GM18499 (cell line): Measurements from ENCODE around the gene LITAFD.

Experiments
- ATAC-seq: cut with Tn5 transposase; IDR thresholded peaks from one replicate; pipeline ENCODE4 v1.9.1; 2021; ENCODE audit warnings: moderate number of reproducible peaks; ENCODE audit not compliant: insufficient read depth, unreplicated experiment

The LITAFD gene

GRCh38 chr16:8855051-8855786 is 26.9 kb upstream of the LITAFD start:
- ATAC-seq, result no peak

- ATAC-seq, result no peak
Observed at GRCh38 chr16:8855972-8856371, 26.2 kb upstream of the LITAFD start.

DNA sequence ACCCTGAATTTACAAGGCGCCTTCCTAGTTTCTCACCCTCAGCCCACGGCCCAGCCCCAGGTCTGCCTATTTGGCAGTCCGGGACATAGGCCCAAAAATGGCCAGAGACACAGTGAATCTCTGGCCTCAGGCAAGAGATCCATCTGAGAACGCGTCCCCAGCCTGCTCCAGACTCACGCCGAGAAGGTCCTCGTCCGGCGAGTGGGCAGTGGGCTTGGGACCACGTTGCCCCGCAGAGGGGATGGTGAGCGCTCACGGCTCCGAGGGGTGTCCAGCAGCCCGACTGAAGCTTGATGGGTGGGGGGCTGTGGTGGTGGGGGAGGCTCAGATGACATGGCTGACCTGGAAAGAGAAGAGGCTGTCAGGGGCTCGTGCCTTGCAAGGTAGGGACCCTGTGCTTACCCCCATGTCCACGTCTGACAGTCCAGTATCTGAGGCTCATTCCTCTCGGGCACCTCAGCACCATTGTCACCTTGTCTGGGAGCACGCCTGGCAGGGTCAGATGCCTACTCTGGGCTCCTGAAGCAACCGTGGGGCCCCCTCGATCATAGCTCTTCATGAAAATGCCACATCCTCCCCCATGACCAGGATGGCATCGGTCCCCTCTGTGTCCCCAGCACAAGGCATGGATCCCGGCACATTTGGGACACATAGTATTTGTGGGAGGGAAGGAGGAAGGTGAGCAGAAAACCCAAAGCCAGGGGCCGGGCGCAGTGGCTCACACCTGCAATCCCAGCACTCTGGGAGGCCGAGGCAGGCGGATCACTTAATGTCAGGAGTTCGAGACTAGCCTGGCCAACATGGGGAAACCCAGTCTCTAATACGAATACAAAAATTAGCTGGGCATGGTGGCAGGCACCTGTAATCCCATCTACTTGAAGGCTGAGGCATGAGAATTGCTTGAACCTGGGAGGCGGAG is 22.9 kb upstream of the LITAFD start:
- ATAC-seq, result no peak

DNA sequence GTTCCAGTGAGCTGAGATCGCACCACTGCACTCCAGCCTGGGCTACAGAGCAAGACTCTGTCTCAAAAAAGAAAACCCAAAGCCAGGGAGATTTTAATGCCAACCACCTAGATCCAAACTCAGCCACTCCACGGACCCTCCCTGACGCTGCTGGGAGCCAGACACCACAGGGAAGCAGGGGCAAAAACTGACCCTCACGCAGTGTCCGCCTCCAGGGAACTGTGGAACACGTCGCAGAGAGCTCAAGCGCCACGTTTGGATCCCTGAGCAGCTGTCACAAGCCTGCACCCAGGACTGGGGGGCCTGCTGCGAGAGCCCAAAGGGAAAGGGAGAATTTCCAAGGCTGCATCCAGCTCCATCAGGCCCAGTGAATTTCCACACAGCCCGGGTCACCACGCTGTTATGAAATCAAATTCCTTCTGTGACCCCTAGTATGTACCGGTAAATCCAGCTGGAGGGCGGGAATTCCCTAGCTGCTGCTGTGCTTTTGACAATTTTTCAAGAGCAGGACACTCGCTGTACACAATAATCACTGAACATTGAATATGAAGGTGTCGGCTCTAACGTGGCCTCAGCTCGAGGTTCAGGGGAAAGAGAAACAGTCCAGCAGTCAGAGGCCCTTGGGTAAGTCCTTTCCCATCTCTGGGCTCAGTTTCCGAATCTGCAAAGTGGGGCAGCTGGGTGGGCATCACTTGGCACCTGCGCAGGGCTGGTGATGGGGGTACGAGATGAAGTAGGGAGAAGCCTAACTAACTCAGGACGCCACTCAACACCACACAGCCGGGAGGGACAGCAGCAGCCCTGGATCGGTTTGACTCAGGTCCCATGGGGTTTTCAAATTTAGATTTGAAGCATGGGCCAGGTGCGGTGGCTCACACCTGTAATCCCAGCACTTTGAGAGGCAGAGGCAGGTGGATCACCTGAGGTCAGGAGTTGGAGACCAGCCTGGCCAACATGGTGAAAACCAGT is 22.0 kb upstream of the LITAFD start:
- ATAC-seq, result no peak

- no peak for ATAC-seq
Observed at GRCh38 chr16:8861563-8862308, 20.4 kb upstream of the LITAFD start.

- no peak for ATAC-seq
Observed at GRCh38 chr16:8862309-8863130, 19.6 kb upstream of the LITAFD start.

- no peak for ATAC-seq
Observed at GRCh38 chr16:8863594-8864424, 18.3 kb upstream of the LITAFD start.

DNA sequence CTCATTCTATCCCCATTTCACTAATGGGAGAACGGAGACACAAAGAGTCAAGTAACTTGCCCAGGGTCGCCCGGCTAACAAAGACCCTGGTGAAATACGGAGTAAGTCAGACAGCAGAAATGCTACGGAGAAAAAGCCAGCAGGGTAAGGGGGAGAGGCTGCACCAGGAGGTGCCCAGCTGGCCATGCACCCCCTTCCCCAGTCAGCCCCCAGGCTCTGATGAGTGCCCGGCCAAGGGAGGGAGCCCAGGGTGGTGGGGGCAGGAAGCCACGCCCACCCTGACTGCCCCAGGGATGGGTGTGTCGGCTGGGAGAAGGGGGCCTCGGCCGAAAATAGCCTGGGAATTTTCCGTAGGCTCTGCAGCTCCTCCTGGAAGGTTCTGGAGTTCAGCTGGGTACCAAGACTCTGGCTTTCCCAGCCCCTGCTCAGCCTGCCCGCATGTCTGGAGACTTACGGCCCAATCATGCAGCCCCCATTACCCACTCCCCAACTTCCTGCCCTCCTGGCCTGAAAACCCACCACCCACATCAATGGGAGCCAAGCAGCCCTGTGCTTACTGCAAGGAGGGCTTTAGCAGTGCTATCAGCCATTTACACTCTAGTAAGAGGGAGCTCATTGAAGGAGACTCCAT is 17.6 kb upstream of the LITAFD start:
- ATAC-seq, result no peak

- no peak for ATAC-seq
Observed at GRCh38 chr16:8865145-8865882, 16.8 kb upstream of the LITAFD start.

- no peak for ATAC-seq
Observed at GRCh38 chr16:8866118-8866883, 15.8 kb upstream of the LITAFD start.

DNA sequence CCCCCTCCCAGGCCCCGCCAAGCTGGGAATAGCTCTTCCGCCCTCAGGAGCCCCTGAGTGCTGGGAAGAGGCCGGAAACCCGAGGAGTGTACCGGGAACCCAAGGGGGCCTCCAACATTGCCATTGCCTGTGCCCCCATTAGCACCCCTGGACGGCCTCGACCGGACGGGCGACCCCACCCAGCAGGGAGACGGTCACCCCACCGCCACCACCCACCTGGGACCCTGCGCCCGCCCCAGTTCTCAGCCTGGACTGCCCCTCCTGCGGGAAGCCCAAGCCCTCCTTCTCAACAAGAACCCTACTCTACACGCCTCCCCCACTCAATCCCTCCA is 15.3 kb upstream of the LITAFD start:
- no peak for ATAC-seq

- ATAC-seq, result no peak
Observed at GRCh38 chr16:8867216-8867931, 14.8 kb upstream of the LITAFD start.

DNA sequence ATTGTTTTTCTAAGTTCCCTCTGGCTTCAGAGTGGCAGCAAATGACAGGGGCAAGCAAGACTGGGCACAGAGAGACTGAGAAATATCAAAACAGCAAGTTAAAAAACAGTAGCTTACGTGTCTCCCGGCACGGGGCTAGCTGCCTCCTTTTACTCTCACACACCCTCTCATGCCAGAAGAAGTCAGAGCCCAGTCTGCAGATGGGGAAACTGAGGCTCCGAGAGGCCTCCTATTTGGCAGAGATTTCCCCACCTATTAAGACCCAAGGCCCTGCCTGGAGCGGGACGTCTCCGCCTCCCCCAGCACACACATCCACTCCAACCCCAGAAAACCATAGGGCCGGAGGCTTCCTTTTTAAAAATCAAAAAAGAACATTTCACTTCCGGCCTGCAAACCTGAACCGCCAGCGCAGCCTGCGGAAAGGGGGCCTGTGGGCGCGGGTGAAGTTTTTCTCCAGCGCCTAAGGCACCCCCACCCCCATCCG is 14.2 kb upstream of the LITAFD start:
- no peak for ATAC-seq

DNA sequence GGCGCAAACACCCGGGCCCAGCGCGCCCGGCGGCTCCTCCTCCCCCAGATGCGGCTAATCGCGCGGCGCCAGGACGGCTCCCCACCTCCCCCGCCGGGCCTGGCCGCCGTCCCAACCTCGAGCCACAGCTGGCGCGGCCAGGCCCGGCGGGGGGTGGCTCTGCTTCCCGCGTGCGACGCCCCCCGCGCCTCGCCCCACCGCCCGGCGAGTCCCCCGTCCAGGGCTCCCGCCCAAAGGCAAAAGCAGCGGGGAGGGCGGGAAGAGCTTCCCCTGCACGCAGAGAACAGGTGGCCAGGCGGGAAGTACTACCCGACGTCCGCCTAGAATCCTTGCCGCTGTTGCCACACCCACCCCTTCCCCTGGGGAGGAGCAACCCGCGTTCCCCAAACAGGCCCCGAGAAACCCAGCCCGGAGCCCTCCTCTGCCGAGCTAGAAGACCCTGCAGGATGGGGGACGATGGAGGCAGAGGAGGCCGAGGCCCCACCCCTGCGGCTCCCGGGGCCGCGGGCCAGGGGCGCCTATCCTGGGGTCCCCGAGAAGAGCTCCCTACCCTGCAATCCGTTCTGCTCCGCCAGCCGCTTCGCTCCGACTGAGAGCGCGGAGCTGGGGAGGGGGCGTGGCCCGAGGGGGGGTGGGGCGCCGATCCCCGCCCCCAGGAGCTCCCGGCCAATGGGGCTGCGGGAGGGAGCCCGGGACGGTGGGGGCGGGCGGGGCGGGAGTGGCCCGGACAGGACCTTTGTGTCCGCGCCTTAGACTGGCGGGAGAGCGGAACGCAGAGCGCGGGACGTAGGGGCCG is 13.5 kb upstream of the LITAFD start, which contains the start of gene CARHSP1:
TSS of gene CARHSP1 (minus strand) at position 591 of the 796 bp plus-strand sequence. CDS start 9,678 bp downstream, outside the sequence.
- peak; percentile 35 for ATAC-seq
